Mammary epithelial cell (primary cell): ENCODE data around the gene TRPT1.

Experiments used
- CTCF ChIP-seq, 2 donors: IDR thresholded peaks in 1 of 2; conservative IDR thresholded peaks in 1 of 2; 2 replicates each; pipeline ENCODE4 v1.5.1; 2011 to 2012; ENCODE audit warnings: inconsistent platforms in 2 of 2, low read length in 2 of 2, mild to moderate bottlenecking in 2 of 2, control low read depth in 1 of 2, low read depth in 1 of 2; ENCODE audit not compliant: insufficient read depth in 1 of 2; ENCODE audit errors: extremely low read depth in 1 of 2
- EZH2 ChIP-seq: IDR thresholded peaks from 2 replicates; pipeline ENCODE4 v1.6.1; 2012; ENCODE audit warnings: low read length, inconsistent platforms, borderline replicate concordance

- no peak for TF ChIP-seq CTCF (conservative IDR thresholded peaks at IDR 0.05 in 1 of 2, IDR thresholded peaks at IDR 0.05 in 1 of 2; ENCODE audit: extremely low read depth in 1 of 2, insufficient read depth in 1 of 2, low read depth in 1 of 2, low read length in 2 of 2)
- TF ChIP-seq EZH2: no peak
Observed at GRCh38 chr11:64267207-64267945, 41.4 kb upstream of the TRPT1 start.
